PFSK-1 (cell line): ENCODE results near the gene PARD6A.

ENCODE experiments used
- FOXP2 ChIP-seq: optimal IDR thresholded peaks from 2 replicates; pipeline ENCODE3; 2011; ENCODE audit warnings: borderline replicate concordance, control low read depth, inconsistent platforms; ENCODE audit not compliant: insufficient read depth; ENCODE audit errors: extremely low read length, extremely low read depth
- POLR2AphosphoS5 ChIP-seq: IDR thresholded peaks from 2 replicates; pipeline ENCODE4 v1.6.1; 2012; ENCODE audit warnings: low read depth, mild to moderate bottlenecking, control low read depth, low read length, moderate library complexity
- SIN3A ChIP-seq: IDR thresholded peaks from 2 replicates; pipeline ENCODE4 v1.6.1; 2012; ENCODE audit warnings: mild to moderate bottlenecking, low read length, moderate library complexity, borderline replicate concordance; ENCODE audit not compliant: insufficient read depth
- TAF1 ChIP-seq: IDR thresholded peaks from 2 replicates; pipeline ENCODE4 v1.6.1; 2012; ENCODE audit warnings: low read length, control low read depth, borderline replicate concordance; ENCODE audit not compliant: insufficient read depth
- TF ChIP-seq, protein P1 (sequence below), 2 experiments: IDR thresholded peaks; 2 replicates each; pipeline versions ENCODE4 v1.6.1 to v1.8.0; 2011 to 2012; ENCODE audit warnings: low read depth in 2 of 2, low read length in 2 of 2, control low read depth in 1 of 2, inconsistent platforms in 1 of 2, mild to moderate bottlenecking in 1 of 2, moderate library complexity in 1 of 2; ENCODE audit not compliant: insufficient read depth in 1 of 2

The PARD6A gene

DNA sequence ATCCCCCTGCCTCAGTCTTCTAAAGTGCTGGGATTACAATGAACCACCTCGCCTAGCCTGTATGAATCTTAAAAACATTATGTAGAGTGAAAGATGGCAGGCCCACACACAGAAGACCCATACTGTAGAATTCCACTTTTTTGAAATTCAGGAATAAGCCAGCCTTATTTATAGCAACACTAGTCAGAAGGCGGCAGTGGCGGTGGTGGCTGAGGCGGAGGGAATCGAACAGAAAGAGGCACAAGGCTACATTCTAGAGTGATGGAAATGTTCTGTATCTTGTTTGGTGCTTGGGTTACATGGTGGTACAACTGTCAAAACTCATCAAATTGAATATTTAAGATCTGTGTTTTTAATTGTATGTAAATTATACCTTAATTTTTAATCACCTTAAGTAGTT, 47.0 kb downstream of the PARD6A start:
- TF ChIP-seq POLR2AphosphoS5, result no peak
- TF ChIP-seq, protein P1, sequence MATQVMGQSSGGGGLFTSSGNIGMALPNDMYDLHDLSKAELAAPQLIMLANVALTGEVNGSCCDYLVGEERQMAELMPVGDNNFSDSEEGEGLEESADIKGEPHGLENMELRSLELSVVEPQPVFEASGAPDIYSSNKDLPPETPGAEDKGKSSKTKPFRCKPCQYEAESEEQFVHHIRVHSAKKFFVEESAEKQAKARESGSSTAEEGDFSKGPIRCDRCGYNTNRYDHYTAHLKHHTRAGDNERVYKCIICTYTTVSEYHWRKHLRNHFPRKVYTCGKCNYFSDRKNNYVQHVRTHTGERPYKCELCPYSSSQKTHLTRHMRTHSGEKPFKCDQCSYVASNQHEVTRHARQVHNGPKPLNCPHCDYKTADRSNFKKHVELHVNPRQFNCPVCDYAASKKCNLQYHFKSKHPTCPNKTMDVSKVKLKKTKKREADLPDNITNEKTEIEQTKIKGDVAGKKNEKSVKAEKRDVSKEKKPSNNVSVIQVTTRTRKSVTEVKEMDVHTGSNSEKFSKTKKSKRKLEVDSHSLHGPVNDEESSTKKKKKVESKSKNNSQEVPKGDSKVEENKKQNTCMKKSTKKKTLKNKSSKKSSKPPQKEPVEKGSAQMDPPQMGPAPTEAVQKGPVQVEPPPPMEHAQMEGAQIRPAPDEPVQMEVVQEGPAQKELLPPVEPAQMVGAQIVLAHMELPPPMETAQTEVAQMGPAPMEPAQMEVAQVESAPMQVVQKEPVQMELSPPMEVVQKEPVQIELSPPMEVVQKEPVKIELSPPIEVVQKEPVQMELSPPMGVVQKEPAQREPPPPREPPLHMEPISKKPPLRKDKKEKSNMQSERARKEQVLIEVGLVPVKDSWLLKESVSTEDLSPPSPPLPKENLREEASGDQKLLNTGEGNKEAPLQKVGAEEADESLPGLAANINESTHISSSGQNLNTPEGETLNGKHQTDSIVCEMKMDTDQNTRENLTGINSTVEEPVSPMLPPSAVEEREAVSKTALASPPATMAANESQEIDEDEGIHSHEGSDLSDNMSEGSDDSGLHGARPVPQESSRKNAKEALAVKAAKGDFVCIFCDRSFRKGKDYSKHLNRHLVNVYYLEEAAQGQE (IDR thresholded peaks at IDR 0.05; ENCODE audit: insufficient read depth in 1 of 2, low read depth in 2 of 2, low read length in 2 of 2), result no peak
- no peak for TF ChIP-seq FOXP2
- no peak for TF ChIP-seq TAF1
- no peak for TF ChIP-seq SIN3A

DNA sequence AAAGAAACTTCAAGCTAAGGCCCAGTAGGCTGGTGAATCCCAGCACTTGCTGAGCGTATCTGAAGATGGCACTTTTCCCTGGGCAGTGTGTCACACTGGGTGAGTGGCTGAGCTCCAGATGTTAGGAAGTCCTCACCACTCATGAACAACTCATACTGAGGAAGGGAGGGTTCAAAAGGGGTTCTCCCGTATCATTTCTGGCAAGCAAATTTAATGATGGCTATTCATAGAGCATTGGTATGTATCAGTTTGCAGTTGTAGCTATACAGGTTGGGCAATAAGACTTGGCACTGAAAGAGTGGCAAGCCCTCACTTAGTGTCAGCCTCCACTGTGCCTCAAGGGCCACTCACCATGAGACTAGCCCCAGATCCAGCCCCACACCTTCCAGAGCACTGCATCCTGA, 47.6 kb downstream of the PARD6A start:
- TF ChIP-seq POLR2AphosphoS5, result no peak
- no peak for TF ChIP-seq TAF1
- TF ChIP-seq FOXP2, result no peak
- TF ChIP-seq, protein P1 (IDR thresholded peaks at IDR 0.05; ENCODE audit: insufficient read depth in 1 of 2, low read depth in 2 of 2, low read length in 2 of 2), result no peak
- TF ChIP-seq SIN3A, result no peak

DNA sequence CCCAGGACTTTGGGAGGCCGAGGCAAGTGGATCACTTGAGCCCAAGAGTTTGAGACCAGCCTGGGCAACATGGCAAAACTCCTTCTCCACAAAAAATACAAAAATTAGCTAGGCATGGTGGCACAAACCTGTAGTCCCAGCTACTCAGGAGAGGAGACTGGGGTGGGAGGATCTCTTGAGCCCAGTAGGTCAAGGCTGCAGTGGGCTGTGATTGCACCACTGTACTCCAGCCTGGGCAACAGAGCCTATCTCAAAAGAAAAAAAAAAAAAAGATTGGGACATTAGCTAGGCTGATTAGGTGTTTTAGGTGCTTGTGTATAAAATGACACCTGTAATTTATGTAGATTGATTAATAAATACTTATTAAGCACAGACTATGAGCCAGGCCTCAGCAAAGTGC, 48.3 kb downstream of the PARD6A start:
- TF ChIP-seq, protein P1 (IDR thresholded peaks at IDR 0.05; ENCODE audit: insufficient read depth in 1 of 2, low read depth in 2 of 2, low read length in 2 of 2), result no peak
- TF ChIP-seq POLR2AphosphoS5 (no peak), SIN3A (no peak), TAF1 (no peak), FOXP2 (no peak)

DNA sequence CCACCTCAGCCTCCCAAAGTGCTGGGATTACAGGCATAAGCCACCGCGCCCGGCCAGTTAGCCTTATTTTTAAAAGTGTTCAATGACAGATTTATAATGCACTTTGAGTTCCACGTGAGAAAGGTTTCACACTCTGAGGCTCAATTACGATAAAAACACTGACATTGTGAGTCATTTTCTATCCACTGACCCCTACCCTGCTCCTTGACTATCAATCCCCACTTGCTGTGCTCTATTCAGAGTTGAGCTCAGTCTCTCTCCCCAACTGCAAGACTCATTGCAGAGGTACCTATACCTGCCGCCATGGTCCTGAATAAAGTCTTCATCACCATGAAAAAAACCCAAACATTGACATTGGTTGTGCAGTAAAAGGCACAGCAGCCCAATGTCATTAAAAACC, 49.8 kb downstream of the PARD6A start:
- TF ChIP-seq POLR2AphosphoS5 (no peak), SIN3A (no peak), FOXP2 (no peak), TAF1 (no peak)
- TF ChIP-seq, protein P1 (IDR thresholded peaks at IDR 0.05; ENCODE audit: insufficient read depth in 1 of 2, low read depth in 2 of 2, low read length in 2 of 2), result no peak
